ENCODE measurements around the gene TSSC4.
A peak's percentile ranks its signal among the peaks of the same experiment; 100 is the strongest.

TSSC4 gene

DNA sequence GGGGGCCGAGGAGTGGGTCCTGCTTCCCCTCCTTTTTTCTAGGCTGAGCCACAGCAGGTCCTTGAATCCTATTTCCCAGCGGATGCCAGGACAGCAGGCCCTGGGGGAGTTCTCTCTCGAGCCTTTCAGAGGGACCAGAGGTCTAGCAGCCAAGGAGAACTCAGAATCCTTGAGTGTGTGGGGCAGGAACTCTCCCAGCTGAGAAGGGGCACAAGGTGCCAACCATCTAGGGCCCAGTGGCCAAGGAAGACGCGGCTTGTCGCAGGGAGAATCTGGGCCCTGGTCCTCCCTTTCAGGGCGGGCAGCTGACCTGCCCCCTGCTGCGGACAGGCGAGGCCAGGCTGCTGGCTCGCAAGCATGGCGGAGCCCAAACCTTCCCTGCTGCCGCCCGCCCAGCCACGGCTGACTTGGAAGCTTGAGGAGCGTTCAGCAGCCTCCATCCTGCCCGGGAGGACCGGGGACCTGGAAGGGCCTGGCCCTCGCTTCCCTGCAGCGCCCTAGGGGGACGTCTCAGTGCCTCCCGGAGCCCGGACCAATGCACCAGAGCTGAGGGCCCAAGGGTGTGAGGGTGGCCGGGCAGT is 972 bp upstream of the TSSC4 start:
- Histone ChIP-seq H3K27ac (peak overlapping the region; percentile 96), H3K27me3 (no peaks in the 10 kb centered on the region), H3K36me3 (peaks cover 29% of the 10 kb centered on the region), H3K4me3 (ENCODE audit: low read depth in 1 of 2, low read length in 1 of 2) (peak overlapping the region; percentile 83 to 92), H3K4me1 (ENCODE audit: control insufficient read depth in 1 of 2, insufficient read depth in 1 of 2, low read depth in 1 of 2, low read length in 1 of 2) (peaks cover 21 to 25% of the 10 kb centered on the region in 2 experiments), H3K9me3 (no peaks in the 10 kb centered on the region)
- TF ChIP-seq, protein P1, sequence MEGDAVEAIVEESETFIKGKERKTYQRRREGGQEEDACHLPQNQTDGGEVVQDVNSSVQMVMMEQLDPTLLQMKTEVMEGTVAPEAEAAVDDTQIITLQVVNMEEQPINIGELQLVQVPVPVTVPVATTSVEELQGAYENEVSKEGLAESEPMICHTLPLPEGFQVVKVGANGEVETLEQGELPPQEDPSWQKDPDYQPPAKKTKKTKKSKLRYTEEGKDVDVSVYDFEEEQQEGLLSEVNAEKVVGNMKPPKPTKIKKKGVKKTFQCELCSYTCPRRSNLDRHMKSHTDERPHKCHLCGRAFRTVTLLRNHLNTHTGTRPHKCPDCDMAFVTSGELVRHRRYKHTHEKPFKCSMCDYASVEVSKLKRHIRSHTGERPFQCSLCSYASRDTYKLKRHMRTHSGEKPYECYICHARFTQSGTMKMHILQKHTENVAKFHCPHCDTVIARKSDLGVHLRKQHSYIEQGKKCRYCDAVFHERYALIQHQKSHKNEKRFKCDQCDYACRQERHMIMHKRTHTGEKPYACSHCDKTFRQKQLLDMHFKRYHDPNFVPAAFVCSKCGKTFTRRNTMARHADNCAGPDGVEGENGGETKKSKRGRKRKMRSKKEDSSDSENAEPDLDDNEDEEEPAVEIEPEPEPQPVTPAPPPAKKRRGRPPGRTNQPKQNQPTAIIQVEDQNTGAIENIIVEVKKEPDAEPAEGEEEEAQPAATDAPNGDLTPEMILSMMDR (IDR thresholded peaks at IDR 0.05) = no peak

GRCh38 chr11:2400762-2401435 is 349 bp downstream of the TSSC4 start:
- H3K36me3 ChIP-seq = peaks cover 31% of the 10 kb centered on the region
- TF ChIP-seq, protein P1 (IDR thresholded peaks at IDR 0.05) = no peak
- H3K4me3 ChIP-seq (ENCODE audit: low read depth in 1 of 2, low read length in 1 of 2) = peak overlapping the region; percentile 83 to 92

DNA sequence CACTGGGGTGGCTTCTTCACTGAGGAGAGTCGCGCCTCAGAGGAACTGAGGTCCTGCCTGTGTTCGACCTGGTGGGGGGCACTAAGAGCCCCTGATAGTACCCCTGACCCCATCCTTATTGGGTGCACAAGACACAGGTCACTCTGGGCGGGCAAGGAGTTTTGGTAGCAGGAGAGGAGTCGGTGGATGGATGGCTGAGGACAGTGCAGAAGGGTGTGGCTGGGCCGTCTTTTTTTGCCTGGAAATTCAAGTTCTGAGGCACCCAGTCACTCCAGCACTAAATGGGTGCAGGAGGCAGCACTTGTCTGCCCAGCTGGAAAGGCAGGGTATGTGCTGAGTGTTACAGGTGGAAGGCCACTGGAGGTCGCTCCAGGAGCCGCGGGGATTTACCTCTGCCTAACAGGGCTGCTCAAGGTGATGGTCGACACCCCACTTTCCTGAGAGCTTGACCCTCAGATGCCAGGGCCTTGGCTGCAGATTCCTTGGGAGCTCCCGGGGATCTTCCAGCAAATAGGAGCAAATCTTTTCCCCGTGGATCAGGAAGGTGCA is 960 bp downstream of the TSSC4 start:
- H3K4me1 ChIP-seq (ENCODE audit: control insufficient read depth in 1 of 2, insufficient read depth in 1 of 2, low read depth in 1 of 2, low read length in 1 of 2) = peaks cover 21 to 25% of the 10 kb centered on the region in 2 experiments
- peaks cover 31% of the 10 kb centered on the region for H3K36me3 ChIP-seq
- peak overlapping the region; percentile 83 to 92 for H3K4me3 ChIP-seq (ENCODE audit: low read depth in 1 of 2, low read length in 1 of 2)
- peak overlapping the region; percentile 96 for H3K27ac ChIP-seq
- H3K9me3 ChIP-seq = no peaks in the 10 kb centered on the region
- H3K27me3 ChIP-seq = no peaks in the 10 kb centered on the region
- TF ChIP-seq, protein P1 (IDR thresholded peaks at IDR 0.05) = no peak

More at GRCh38 chr11:2400762-2401435, 349 bp downstream of the TSSC4 start:
- Histone ChIP-seq H3K27me3 (no peaks in the 10 kb centered on the region), H3K4me1 (ENCODE audit: control insufficient read depth in 1 of 2, insufficient read depth in 1 of 2, low read depth in 1 of 2, low read length in 1 of 2) (peaks cover 21 to 25% of the 10 kb centered on the region in 2 experiments), H3K9me3 (no peaks in the 10 kb centered on the region), H3K27ac (peak overlapping the region; percentile 96)

- H3K4me1 ChIP-seq (ENCODE audit: control insufficient read depth in 1 of 2, insufficient read depth in 1 of 2, low read depth in 1 of 2, low read length in 1 of 2) = peaks cover 21 to 25% of the 10 kb centered on the region in 2 experiments
- H3K27ac ChIP-seq = no peak overlapping the region
- peaks cover 31% of the 10 kb centered on the region for H3K36me3 ChIP-seq
- H3K27me3 ChIP-seq = no peaks in the 10 kb centered on the region
- no peaks in the 10 kb centered on the region for H3K9me3 ChIP-seq
- H3K4me3 ChIP-seq (ENCODE audit: low read depth in 1 of 2, low read length in 1 of 2) = peak overlapping the region in 1 of 2 experiments; percentile 92
- TF ChIP-seq, protein P1 (IDR thresholded peaks at IDR 0.05) = no peak
Measured at GRCh38 chr11:2402106-2402505, 1.6 kb downstream of the TSSC4 start.

GRCh38 chr11:2402890-2403645 is 2.5 kb downstream of the TSSC4 start:
- Histone ChIP-seq H3K27me3 (no peaks in the 10 kb centered on the region), H3K27ac (no peak overlapping the region), H3K36me3 (peaks cover 31% of the 10 kb centered on the region), H3K4me1 (ENCODE audit: control insufficient read depth in 1 of 2, insufficient read depth in 1 of 2, low read depth in 1 of 2, low read length in 1 of 2) (peaks cover 21 to 25% of the 10 kb centered on the region in 2 experiments), H3K9me3 (no peaks in the 10 kb centered on the region), H3K4me3 (ENCODE audit: low read depth in 1 of 2, low read length in 1 of 2) (no peak overlapping the region)
- TF ChIP-seq, protein P1 (IDR thresholded peaks at IDR 0.05) = no peak

Measured in neutrophil (primary cell).